22Rv1 (cell line): Measurements from ENCODE around the gene PCBP4.

Experiments used
- CTCF ChIP-seq: fragments of 450-650 bp; IDR thresholded peaks from 2 replicates; pipeline ENCODE4 v1.5.1; 2017; ENCODE audit warnings: mild to moderate bottlenecking
- ZFX ChIP-seq: fragments of 450-650 bp; IDR thresholded peaks from 2 replicates; pipeline ENCODE4 v1.6.1; 2017; ENCODE audit warnings: antibody characterized with exemption, borderline replicate concordance

- no peak for TF ChIP-seq CTCF
- no peak for TF ChIP-seq ZFX
These were observed 20.5 kb downstream of the PCBP4 start for GRCh38 chr3:51946796-51947195.
